Thymus (tissue), 11 donors: ENCODE data around the gene NR2F1-AS1. TPM values are rescaled to one million over a fixed set of nuclear protein-coding genes. Genes with fewer than 3 reads are reported as not detected.

Experiments used
- DNase-seq, 9 donors: peaks; one replicate each; pipeline ENCODE4 v3.0.0-alpha.2; 2013; ENCODE audit warnings: low spot score in 9 of 9, low read depth in 6 of 9, missing footprints in 1 of 9
- H3K27ac ChIP-seq, 2 donors: one replicate each; pipeline ENCODE4 v1.5.1; 2013; ENCODE audit warnings: control low read depth in 1 of 2, low read depth in 1 of 2, low read length in 1 of 2, mild to moderate bottlenecking in 1 of 2, moderate library complexity in 1 of 2
- H3K27me3 ChIP-seq, 2 donors: one replicate each; pipeline ENCODE4 v1.5.1; 2013; ENCODE audit warnings: low read length in 1 of 2; ENCODE audit not compliant: control insufficient read depth in 2 of 2, insufficient read depth in 1 of 2
- H3K36me3 ChIP-seq, 2 donors: one replicate each; pipeline ENCODE4 v1.5.1; 2013; ENCODE audit warnings: low read length in 1 of 2, mild to moderate bottlenecking in 1 of 2, moderate library complexity in 1 of 2; ENCODE audit not compliant: control insufficient read depth in 2 of 2, insufficient read depth in 2 of 2
- H3K4me1 ChIP-seq, 2 donors: one replicate each; pipeline ENCODE4 v1.5.1; 2013; ENCODE audit warnings: low read length in 2 of 2; ENCODE audit not compliant: control insufficient read depth in 2 of 2, insufficient read depth in 2 of 2
- H3K4me3 ChIP-seq, 2 donors: one replicate each; pipeline ENCODE4 v1.5.1; 2013; ENCODE audit warnings: low read length in 2 of 2, control low read depth in 1 of 2, mild to moderate bottlenecking in 1 of 2
- H3K9me3 ChIP-seq, 2 donors: one replicate each; pipeline ENCODE4 v1.5.1; 2013; ENCODE audit warnings: low read length in 1 of 2, mild to moderate bottlenecking in 1 of 2; ENCODE audit not compliant: control insufficient read depth in 2 of 2, insufficient read depth in 1 of 2
- WGBS: extraction: QIAGEN DNeasy Blood & Tissue Kit; methylation state at CpG from one replicate; pipeline ENCODE4 v1.1.7; 2013; 5-methylcytosine and 5-hydroxymethylcytosine counted together
- polyA plus RNA-seq: library from polyadenylated mRNA; stranded (reverse); fragments of 200-250 nt; gene quantifications from one replicate; pipeline ENCODE4 v1.2.3, GENCODE V29; 2013
- total RNA-seq: library from RNA; stranded (reverse); fragments of 120-200 nt; gene quantifications from one replicate; pipeline ENCODE4 v1.2.4, GENCODE V29; 2013
- donor health status: healthy.

NR2F1-AS1 gene
- total and polyA plus RNA-seq, 2 donors: 2.0 to 5.0 TPM

GRCh38 chr5:93580063-93580926, 724 bp downstream of the NR2F1-AS1 start:
- Histone ChIP-seq H3K4me1 (peaks cover 17 to 38% of the 10 kb centered on the region in 2 donors), H3K9me3 (peaks cover 2 to 33% of the 10 kb centered on the region in 2 donors), H3K27ac (peak overlapping the region in 1 of 2 donors; percentile 18), H3K27me3 (peaks cover 84 to 95% of the 10 kb centered on the region in 2 donors), H3K4me3 (peak overlapping the region; percentile 40 to 46), H3K36me3 (peaks cover 0 to 3% of the 10 kb centered on the region in 2 donors)
- DNase-seq: peak in 1 of 9 donors; percentile 36
- WGBS: 5% methylated on average over 73 of the region's 73 CpGs

GRCh38 chr5:93579692-93580062, 1.3 kb downstream of the NR2F1-AS1 start:
- Histone ChIP-seq H3K36me3 (peaks cover 0 to 3% of the 10 kb centered on the region in 2 donors), H3K27me3 (peaks cover 84 to 96% of the 10 kb centered on the region in 2 donors), H3K4me3 (peak overlapping the region; percentile 40 to 46), H3K9me3 (peaks cover 2 to 33% of the 10 kb centered on the region in 2 donors), H3K4me1 (peaks cover 15 to 35% of the 10 kb centered on the region in 2 donors), H3K27ac (peak overlapping the region in 1 of 2 donors; percentile 5)
- DNase-seq: no peak
- 2% methylated on average over 32 of the region's 32 CpGs for WGBS

GRCh38 chr5:93578813-93579691, 2.0 kb downstream of the NR2F1-AS1 start:
- peaks cover 83 to 99% of the 10 kb centered on the region in 2 donors for H3K27me3 ChIP-seq
- peak overlapping the region in 1 of 2 donors; percentile 51 for H3K27ac ChIP-seq
- 2% methylated on average over 49 of the region's 49 CpGs for WGBS
- peak overlapping the region; percentile 18 to 46 for H3K4me3 ChIP-seq
- peaks cover 2 to 33% of the 10 kb centered on the region in 2 donors for H3K9me3 ChIP-seq
- peaks cover 0 to 3% of the 10 kb centered on the region in 2 donors for H3K36me3 ChIP-seq
- H3K4me1 ChIP-seq: peaks cover 14 to 35% of the 10 kb centered on the region in 2 donors
- DNase-seq: peak in 1 of 9 donors; percentile 33

GRCh38 chr5:93577854-93578812, 2.9 kb downstream of the NR2F1-AS1 start:
- 15% methylated on average over 25 of the region's 25 CpGs for WGBS
- peak in 1 of 9 donors; percentile 15 for DNase-seq
- Histone ChIP-seq H3K4me3 (no peak overlapping the region), H3K27me3 (peaks cover 83 to 100% of the 10 kb centered on the region in 2 donors), H3K27ac (no peak overlapping the region), H3K9me3 (peaks cover 2 to 32% of the 10 kb centered on the region in 2 donors), H3K4me1 (peaks cover 11 to 29% of the 10 kb centered on the region in 2 donors), H3K36me3 (peaks cover 0 to 3% of the 10 kb centered on the region in 2 donors)

- Histone ChIP-seq H3K27ac (no peak overlapping the region), H3K27me3 (peaks cover 83 to 100% of the 10 kb centered on the region in 2 donors), H3K9me3 (peaks cover 2 to 26% of the 10 kb centered on the region in 2 donors), H3K4me1 (peaks cover 11 to 22% of the 10 kb centered on the region in 2 donors), H3K4me3 (no peak overlapping the region), H3K36me3 (peaks cover 0 to 3% of the 10 kb centered on the region in 2 donors)
- 10% methylated on average over 9 of the region's 9 CpGs for WGBS
- peak in 1 of 9 donors; percentile 15 for DNase-seq
Observed at GRCh38 chr5:93576994-93577853, 3.8 kb downstream of the NR2F1-AS1 start.

- Histone ChIP-seq H3K27me3 (peaks cover 88 to 100% of the 10 kb centered on the region in 2 donors), H3K4me3 (no peak overlapping the region), H3K27ac (no peak overlapping the region), H3K4me1 (peaks cover 12 to 35% of the 10 kb centered on the region in 2 donors), H3K9me3 (peaks cover 2 to 27% of the 10 kb centered on the region in 2 donors), H3K36me3 (peaks cover 0 to 3% of the 10 kb centered on the region in 2 donors)
- WGBS: 21% methylated on average over 6 of the region's 6 CpGs
- DNase-seq: peak in 1 of 9 donors; percentile 5
Observed at GRCh38 chr5:93575461-93576414, 5.3 kb downstream of the NR2F1-AS1 start.
